ENCODE measurements around the gene CASTOR1. TPM values are rescaled to one million over a fixed set of nuclear protein-coding genes. Genes with fewer than 3 reads are reported as not detected.

Gene CASTOR1
- total and polyA plus RNA-seq, 2 donors (not counting 3 experiments of a cell fraction or from before 2014, with no cell fraction given): 8.1 to 26.8 TPM

- BruUV-seq (replicated peaks): no TSS peak
- dilution Hi-C loops (cut with MboI; ENCODE audit: extremely low pct_ligation_motif_present, low sequenced_read_pairs): no loop called here
- Histone ChIP-seq H4K20me1 (replicated peaks; ENCODE audit: control insufficient read depth, extremely low read depth, insufficient read depth, low read length) (no peaks in the 10 kb centered on the region), H3K36me3 (ENCODE audit: control insufficient read depth in 2 of 2, extremely low read depth in 1 of 2, insufficient read depth in 2 of 2, low read length in 2 of 2) (no peaks in the 10 kb centered on the region), H3K27ac (ENCODE audit: insufficient read depth, low read depth, low read length) (no peak overlapping the region), H3K4me3 (replicated peaks in 1 of 3; ENCODE audit: insufficient read depth in 1 of 3, low read depth in 1 of 3, low read length in 3 of 3) (no peak overlapping the region), H3K9me1 (replicated peaks; ENCODE audit: control insufficient read depth, extremely low read depth, insufficient read depth, low read length) (no peaks in the 10 kb centered on the region), H3K9ac (replicated peaks; ENCODE audit: extremely low read depth, insufficient read depth, low read length) (no peak overlapping the region), H3K4me2 (ENCODE audit: insufficient read depth, low read length) (no peak overlapping the region), H2AFZ (ENCODE audit: low read depth, low read length) (no peak overlapping the region), H3K9me3 (replicated peaks; ENCODE audit: control insufficient read depth, insufficient read depth, low read length) (no peaks in the 10 kb centered on the region), H3K4me1 (ENCODE audit: control insufficient read depth, extremely low read depth, insufficient read depth, low read length) (no peaks in the 10 kb centered on the region), H3K79me2 (ENCODE audit: control insufficient read depth, insufficient read depth, low read length) (no peaks in the 10 kb centered on the region), H3K27me3 (ENCODE audit: control insufficient read depth in 2 of 2, insufficient read depth in 2 of 2, low read length in 2 of 2) (peaks cover 11 to 15% of the 10 kb centered on the region in 2 experiments)
- no peak for FAIRE-seq
- DNase-seq (ENCODE audit: low read depth, low spot score): no peak
- ChIA-PET POLR2A (no interaction called here), CTCF (interaction anchor here (1.7 to 2.0 kb wide), 2 partner anchors 12 to 17 kb away, joined by 4 to 7 read pairs; no protein-coding TSS in a partner anchor)
- intact Hi-C loops (cut with micrococcal nuclease): no loop called here
- no peak for TF ChIP-seq GATA2 (IDR thresholded peaks at IDR 0.05; ENCODE audit: insufficient read depth, insufficient read length, low read depth, low read length)
- TF ChIP-seq CTCF (IDR thresholded peaks at IDR 0.05; ENCODE audit: extremely low read depth in 1 of 2, insufficient read depth in 1 of 2, low read depth in 1 of 2, low read length in 2 of 2): no peak
- TF ChIP-seq FOS (IDR thresholded peaks at IDR 0.05; ENCODE audit: borderline replicate concordance, insufficient read depth, low read length): no peak
- TF ChIP-seq POLR2A (IDR thresholded peaks at IDR 0.05; ENCODE audit: low read depth, low read length): no peak
- no peak for TF ChIP-seq MAX (IDR thresholded peaks at IDR 0.05; ENCODE audit: insufficient read depth, insufficient read length)
- TF ChIP-seq JUN (IDR thresholded peaks at IDR 0.05; ENCODE audit: borderline replicate concordance, insufficient read depth, insufficient read length, low read depth): no peak
Observed at GRCh38 chr22:30238661-30239487, 50.4 kb downstream of the CASTOR1 start.

All from endothelial cell of umbilical vein (primary cell).